Subcutaneous abdominal adipose tissue (tissue), 5 donors: ENCODE data around the gene ITM2C.

Experiments
- H3K27ac ChIP-seq: one replicate; pipeline ENCODE4 v1.7.0; 2013; ENCODE audit warnings: low read depth, mild to moderate bottlenecking, inconsistent platforms, low read length, moderate library complexity
- H3K27me3 ChIP-seq, 5 donors: one replicate each; pipeline ENCODE4 v1.7.0; 2013; ENCODE audit warnings: low read length in 5 of 5, inconsistent platforms in 1 of 5; ENCODE audit not compliant: control insufficient read depth in 5 of 5, insufficient read depth in 4 of 5
- H3K36me3 ChIP-seq, 5 donors: one replicate each; pipeline ENCODE4 v1.7.0; 2013; ENCODE audit warnings: low read length in 5 of 5; ENCODE audit not compliant: control insufficient read depth in 5 of 5, insufficient read depth in 5 of 5
- H3K4me1 ChIP-seq, 5 donors: one replicate each; pipeline ENCODE4 v1.7.0; 2013; ENCODE audit warnings: low read length in 5 of 5, mild to moderate bottlenecking in 3 of 5, moderate library complexity in 1 of 5; ENCODE audit not compliant: control insufficient read depth in 5 of 5, insufficient read depth in 5 of 5
- H3K4me3 ChIP-seq, 5 donors: one replicate each; pipeline ENCODE4 v1.7.0; 2013; ENCODE audit warnings: low read length in 5 of 5, low read depth in 1 of 5
- H3K9ac ChIP-seq, 5 donors: one replicate each; pipeline ENCODE4 v1.7.0; 2013; ENCODE audit warnings: low read length in 5 of 5, mild to moderate bottlenecking in 4 of 5, moderate library complexity in 3 of 5
- H3K9me3 ChIP-seq, 5 donors: one replicate each; pipeline ENCODE4 v1.7.0; 2013; ENCODE audit warnings: low read length in 5 of 5; ENCODE audit not compliant: control insufficient read depth in 5 of 5
- donor health status: healthy.
- donor health status: healthy.
- donor health status: healthy.
- donor health status: healthy.
- donor health status: healthy.

The ITM2C gene

DNA sequence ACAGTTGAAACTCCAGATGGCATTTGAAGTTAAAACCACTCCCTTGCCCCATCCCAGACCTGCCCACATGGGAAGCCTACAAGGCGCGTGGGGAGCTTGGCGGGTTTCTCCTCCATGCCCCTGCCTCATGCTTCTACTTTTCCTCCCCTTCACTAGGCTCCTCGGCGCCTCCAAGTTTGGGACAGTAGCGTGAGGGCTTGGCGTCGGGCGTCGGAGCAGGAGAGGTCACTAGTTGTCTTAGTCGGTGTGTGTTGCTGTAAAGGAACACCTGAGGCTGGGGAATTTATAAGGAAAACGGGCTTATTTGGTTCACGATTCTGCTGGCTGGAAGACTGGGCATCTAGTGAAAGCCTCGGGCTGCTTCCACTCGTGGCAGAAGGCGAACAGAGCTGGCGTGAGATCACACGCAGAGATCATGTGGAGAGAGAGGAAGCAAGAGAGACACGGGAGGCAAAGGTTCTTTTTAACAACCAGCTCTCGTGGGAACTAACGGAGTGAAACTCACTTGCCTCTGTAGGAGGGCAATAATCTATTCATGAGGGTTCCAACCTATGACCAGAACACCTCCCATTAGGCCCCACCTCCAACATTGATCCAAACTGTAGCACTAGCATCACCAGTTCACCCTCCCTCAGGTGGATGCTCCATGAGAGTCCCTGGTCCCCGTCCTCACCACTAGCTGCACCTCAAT, 25.3 kb downstream of the ITM2C start:
- H3K9me3 ChIP-seq: peaks cover 3 to 6% (median 4%) of the 10 kb centered on the region in 5 donors
- H3K27me3 ChIP-seq: peaks cover 3 to 31% (median 12%) of the 10 kb centered on the region in 5 donors
- no peak overlapping the region for H3K9ac ChIP-seq
- H3K4me3 ChIP-seq: no peak overlapping the region
- peaks cover 0 to 5% (median 0%) of the 10 kb centered on the region in 5 donors for H3K4me1 ChIP-seq
- no peak overlapping the region for H3K27ac ChIP-seq
- H3K36me3 ChIP-seq: no peaks in the 10 kb centered on the region

DNA sequence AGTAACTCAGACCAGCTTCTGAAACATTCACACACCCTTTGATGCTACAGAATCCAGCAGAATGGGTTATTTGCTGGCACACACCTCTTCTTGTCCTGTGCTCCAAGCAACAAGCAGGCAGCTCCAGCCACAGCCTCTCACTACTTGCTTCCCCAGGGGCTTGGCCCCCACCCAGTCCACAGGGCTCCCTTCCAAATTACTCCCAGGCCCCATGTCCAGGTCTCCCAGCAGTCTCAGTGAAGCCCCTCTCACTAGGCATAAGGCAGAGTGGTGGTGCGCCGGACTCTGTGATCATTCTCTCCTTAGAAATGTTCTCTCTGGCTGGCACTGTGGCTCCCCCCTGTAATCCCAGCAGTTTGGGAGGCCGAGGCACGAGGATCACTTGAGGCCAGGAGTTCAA, 25.9 kb downstream of the ITM2C start:
- Histone ChIP-seq H3K27ac (no peak overlapping the region), H3K9ac (no peak overlapping the region), H3K9me3 (peaks cover 3 to 6% (median 4%) of the 10 kb centered on the region in 5 donors), H3K27me3 (peaks cover 3 to 34% (median 12%) of the 10 kb centered on the region in 5 donors), H3K4me1 (peaks cover 0 to 5% (median 0%) of the 10 kb centered on the region in 5 donors), H3K36me3 (no peaks in the 10 kb centered on the region), H3K4me3 (no peak overlapping the region)

GRCh38 chr2:230891064-230891463, 26.3 kb downstream of the ITM2C start:
- Histone ChIP-seq H3K27ac (no peak overlapping the region), H3K9me3 (peaks cover 3 to 6% (median 4%) of the 10 kb centered on the region in 5 donors), H3K27me3 (peaks cover 4 to 34% (median 13%) of the 10 kb centered on the region in 5 donors), H3K4me1 (peaks cover 0 to 5% (median 0%) of the 10 kb centered on the region in 5 donors), H3K9ac (no peak overlapping the region), H3K36me3 (no peaks in the 10 kb centered on the region), H3K4me3 (no peak overlapping the region)

- H3K9ac ChIP-seq: no peak overlapping the region
These were observed 26.8 kb downstream of the ITM2C start for GRCh38 chr2:230891509-230891908.

DNA sequence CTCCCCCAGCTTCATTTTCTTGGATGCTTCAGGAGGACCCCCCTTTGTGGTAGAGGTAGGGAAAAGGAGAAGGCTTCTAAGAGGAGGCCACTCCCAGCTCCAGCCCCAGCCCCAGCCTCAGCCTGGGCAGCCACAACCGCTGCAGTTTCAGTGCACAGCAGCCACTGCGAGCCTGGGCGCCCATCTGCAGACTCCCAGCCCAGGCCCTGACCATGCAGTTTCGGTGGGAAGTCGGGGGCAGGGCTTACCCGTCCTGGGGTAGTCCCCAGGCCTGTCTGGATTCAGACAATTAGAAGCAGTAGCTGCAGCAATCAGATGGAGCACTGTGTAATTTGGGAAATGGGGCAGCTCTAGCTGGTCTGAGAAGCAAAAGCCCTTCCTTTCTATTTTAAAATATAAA, 28.6 kb downstream of the ITM2C start:
- peaks cover 8 to 43% (median 20%) of the 10 kb centered on the region in 5 donors for H3K27me3 ChIP-seq
- no peaks in the 10 kb centered on the region for H3K36me3 ChIP-seq
- no peak overlapping the region for H3K4me3 ChIP-seq
- no peak overlapping the region for H3K27ac ChIP-seq
- H3K9ac ChIP-seq: no peak overlapping the region
- peaks cover 3 to 6% (median 4%) of the 10 kb centered on the region in 5 donors for H3K9me3 ChIP-seq
- peaks cover 0 to 5% (median 0%) of the 10 kb centered on the region in 5 donors for H3K4me1 ChIP-seq

More at GRCh38 chr2:230891509-230891908, 26.8 kb downstream of the ITM2C start:
- no peak overlapping the region for H3K4me3 ChIP-seq
- peaks cover 8 to 36% (median 13%) of the 10 kb centered on the region in 5 donors for H3K27me3 ChIP-seq
- no peak overlapping the region for H3K27ac ChIP-seq
- peaks cover 0 to 5% (median 0%) of the 10 kb centered on the region in 5 donors for H3K4me1 ChIP-seq
- no peaks in the 10 kb centered on the region for H3K36me3 ChIP-seq
- peaks cover 3 to 6% (median 4%) of the 10 kb centered on the region in 5 donors for H3K9me3 ChIP-seq

DNA sequence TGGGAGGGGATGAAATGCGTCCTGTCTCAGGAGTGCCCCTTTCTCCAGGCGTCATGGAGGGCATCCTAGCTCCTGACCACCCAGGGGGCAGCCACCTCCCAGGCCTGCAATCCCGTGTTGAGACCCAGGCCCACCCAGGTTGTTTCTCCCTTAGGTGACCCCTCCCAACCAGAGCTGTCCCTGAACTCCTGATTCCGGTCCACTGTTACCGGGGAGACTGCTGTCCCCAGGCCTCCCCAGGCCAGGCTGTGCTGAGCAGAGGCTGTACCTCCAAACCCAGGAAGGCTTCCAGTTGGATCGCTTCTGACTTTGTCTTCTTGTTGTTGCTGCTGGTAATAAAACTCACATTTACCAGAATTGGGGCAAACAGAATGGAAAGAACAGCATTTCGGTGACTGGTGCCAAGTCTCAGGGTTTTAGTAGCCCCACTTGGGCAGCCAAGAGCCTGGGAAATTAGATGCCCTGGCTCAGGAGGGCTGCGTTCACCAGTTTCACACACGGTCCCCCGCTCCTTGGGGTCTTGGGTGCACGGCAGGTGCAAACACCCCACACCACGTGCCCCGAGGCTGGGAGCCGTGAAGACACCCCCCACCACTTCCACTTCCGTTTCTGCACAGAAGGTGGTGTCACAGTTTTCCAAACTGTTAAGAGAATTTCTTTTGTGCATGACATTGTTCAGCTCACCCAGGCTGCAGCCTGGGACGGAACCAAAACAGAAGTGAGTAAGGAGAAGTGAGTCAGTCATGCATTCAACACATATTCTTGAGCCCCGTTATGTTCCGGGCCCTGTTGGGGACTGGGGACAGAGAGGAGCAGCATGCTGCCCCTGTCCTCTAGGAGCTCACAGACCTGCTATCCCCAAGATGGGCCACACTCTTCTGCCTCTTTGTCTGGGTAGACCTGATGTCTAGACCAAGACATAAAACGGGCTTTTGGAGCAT, 29.4 kb downstream of the ITM2C start:
- H3K36me3 ChIP-seq: no peaks in the 10 kb centered on the region
- peaks cover 5 to 46% (median 18%) of the 10 kb centered on the region in 5 donors for H3K27me3 ChIP-seq
- H3K4me1 ChIP-seq: peaks cover 0 to 5% (median 0%) of the 10 kb centered on the region in 5 donors
- no peak overlapping the region for H3K4me3 ChIP-seq
- H3K27ac ChIP-seq: no peak overlapping the region
- peaks cover 3 to 5% (median 3%) of the 10 kb centered on the region in 5 donors for H3K9me3 ChIP-seq
- no peak overlapping the region for H3K9ac ChIP-seq

- Histone ChIP-seq H3K9ac (no peak overlapping the region), H3K9me3 (peaks cover 3 to 5% (median 3%) of the 10 kb centered on the region in 5 donors), H3K27me3 (peaks cover 5 to 41% (median 16%) of the 10 kb centered on the region in 5 donors), H3K4me3 (no peak overlapping the region), H3K4me1 (peaks cover 0 to 6% (median 0%) of the 10 kb centered on the region in 5 donors), H3K27ac (no peak overlapping the region), H3K36me3 (no peaks in the 10 kb centered on the region)
These were observed 31.0 kb downstream of the ITM2C start for GRCh38 chr2:230895536-230896345.

- Histone ChIP-seq H3K27me3 (peaks cover 10 to 42% (median 15%) of the 10 kb centered on the region in 5 donors), H3K4me1 (peaks cover 0 to 6% (median 0%) of the 10 kb centered on the region in 5 donors), H3K9ac (no peak overlapping the region), H3K9me3 (peaks cover 3 to 5% (median 3%) of the 10 kb centered on the region in 5 donors), H3K27ac (no peak overlapping the region), H3K36me3 (no peaks in the 10 kb centered on the region), H3K4me3 (no peak overlapping the region)
These were observed 31.8 kb downstream of the ITM2C start for GRCh38 chr2:230896346-230897115.
